SKM-1 (cell line): ENCODE measurements around the gene RHOBTB3.
"Not testable (repeated sequence)": the region's sequence is repeated elsewhere in the genome, so short reads cannot be mapped to it uniquely, and the experiment has no call there.

ENCODE experiments used
- DNase-seq: peaks from one replicate; lab custom pipeline; 2025; ENCODE audit not compliant: unreplicated experiment; lab: John Stamatoyannopoulos, UW

RHOBTB3 gene, protein sequence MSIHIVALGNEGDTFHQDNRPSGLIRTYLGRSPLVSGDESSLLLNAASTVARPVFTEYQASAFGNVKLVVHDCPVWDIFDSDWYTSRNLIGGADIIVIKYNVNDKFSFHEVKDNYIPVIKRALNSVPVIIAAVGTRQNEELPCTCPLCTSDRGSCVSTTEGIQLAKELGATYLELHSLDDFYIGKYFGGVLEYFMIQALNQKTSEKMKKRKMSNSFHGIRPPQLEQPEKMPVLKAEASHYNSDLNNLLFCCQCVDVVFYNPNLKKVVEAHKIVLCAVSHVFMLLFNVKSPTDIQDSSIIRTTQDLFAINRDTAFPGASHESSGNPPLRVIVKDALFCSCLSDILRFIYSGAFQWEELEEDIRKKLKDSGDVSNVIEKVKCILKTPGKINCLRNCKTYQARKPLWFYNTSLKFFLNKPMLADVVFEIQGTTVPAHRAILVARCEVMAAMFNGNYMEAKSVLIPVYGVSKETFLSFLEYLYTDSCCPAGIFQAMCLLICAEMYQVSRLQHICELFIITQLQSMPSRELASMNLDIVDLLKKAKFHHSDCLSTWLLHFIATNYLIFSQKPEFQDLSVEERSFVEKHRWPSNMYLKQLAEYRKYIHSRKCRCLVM

DNA sequence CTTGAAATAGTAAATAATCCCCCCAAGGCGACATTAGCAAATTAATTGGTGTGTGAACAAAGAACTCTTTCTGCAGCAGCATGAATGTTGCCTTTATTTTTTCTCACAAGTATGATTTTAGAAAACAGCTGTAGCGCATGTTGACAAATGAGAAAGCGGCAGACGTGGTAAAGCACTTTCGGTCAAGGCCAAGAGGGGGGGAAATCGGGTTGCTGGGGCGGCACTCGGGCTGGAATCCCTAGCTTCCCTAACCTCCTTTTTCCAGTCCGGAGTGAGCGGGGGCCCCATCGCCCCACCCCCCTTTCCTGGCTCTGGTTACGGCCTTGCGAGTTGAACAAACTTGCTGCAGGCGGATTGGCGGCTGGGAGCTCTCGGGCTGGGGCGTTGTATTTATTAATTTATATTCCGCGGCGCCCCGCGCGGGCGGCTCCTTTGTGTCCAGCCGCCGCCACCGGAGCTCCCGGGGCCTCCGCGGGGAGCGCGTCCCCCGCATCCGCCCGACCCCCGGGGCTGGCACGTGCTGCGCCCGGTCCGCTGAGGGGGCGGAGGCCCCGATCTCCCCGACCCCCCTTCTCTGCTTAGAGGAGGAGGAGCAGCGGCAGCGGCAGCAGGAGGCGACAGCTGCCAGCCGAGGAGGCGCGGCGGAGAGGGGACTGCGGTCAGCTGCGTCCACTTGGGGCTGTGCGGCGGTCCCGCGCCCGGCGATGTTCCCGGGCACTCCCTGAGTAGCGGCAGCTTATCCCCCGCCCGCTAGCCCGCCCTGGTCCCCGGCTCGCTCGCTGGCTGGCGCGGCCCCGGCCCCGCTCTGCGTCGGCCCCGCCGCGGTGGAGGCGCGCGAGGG, at the start of gene RHOBTB3:
Gene RHOBTB3, plus strand, starts transcription at position 607 of the 841 bp plus-strand sequence. CDS start 347 bp downstream, outside the sequence.
- no peak for DNase-seq

GRCh38 chr5:95682891-95683290, 48.2 kb upstream of the RHOBTB3 start, which contains the start of gene SPATA9:
TSS of gene SPATA9 (minus strand) at chr5:95682991. CDS start at chr5:95682854, 137 bp downstream.
- no peak for DNase-seq

GRCh38 chr5:95684361-95684760, 46.8 kb upstream of the RHOBTB3 start:
- no peak for DNase-seq

DNA sequence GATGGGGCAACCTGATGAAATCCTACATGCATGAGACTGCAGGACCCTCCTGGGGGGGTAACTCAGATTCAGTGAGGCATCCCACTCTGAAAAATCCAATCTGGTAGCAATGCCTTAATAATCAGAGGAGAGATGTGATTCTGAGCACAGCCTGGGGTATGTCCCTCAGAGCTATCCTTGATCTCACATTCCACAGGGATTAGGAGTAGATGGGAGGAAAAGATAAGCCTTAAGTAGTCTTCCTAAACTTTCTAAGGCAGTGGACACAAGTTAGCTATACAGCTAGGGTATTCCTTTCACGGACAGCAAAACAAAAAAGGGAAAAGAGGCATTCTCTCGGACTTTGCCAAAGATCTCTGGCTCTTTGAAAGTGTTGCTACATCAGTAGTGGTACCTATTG, 44.5 kb upstream of the RHOBTB3 start:
- no peak for DNase-seq

DNA sequence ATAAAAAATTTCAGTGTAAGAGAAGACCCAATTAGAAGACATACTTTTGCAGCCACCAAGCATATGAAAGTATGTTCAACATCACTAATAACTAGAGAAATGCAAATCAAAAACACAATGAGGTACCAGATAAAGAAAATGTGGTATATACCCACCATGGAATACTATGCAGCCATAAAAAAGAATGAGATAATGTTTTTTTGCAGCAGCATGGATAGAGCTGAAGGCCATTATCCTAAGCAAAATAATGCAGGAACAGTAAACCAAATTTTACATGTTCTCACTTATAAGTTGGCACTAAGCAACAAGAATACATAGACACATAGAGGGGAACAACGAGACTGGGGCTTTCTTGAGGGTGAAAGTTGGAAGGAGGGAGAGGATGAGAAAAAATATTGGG, 41.5 kb upstream of the RHOBTB3 start:
- no peak for DNase-seq

- no peak for DNase-seq
Measured at GRCh38 chr5:95690333-95690732, 40.8 kb upstream of the RHOBTB3 start.

DNA sequence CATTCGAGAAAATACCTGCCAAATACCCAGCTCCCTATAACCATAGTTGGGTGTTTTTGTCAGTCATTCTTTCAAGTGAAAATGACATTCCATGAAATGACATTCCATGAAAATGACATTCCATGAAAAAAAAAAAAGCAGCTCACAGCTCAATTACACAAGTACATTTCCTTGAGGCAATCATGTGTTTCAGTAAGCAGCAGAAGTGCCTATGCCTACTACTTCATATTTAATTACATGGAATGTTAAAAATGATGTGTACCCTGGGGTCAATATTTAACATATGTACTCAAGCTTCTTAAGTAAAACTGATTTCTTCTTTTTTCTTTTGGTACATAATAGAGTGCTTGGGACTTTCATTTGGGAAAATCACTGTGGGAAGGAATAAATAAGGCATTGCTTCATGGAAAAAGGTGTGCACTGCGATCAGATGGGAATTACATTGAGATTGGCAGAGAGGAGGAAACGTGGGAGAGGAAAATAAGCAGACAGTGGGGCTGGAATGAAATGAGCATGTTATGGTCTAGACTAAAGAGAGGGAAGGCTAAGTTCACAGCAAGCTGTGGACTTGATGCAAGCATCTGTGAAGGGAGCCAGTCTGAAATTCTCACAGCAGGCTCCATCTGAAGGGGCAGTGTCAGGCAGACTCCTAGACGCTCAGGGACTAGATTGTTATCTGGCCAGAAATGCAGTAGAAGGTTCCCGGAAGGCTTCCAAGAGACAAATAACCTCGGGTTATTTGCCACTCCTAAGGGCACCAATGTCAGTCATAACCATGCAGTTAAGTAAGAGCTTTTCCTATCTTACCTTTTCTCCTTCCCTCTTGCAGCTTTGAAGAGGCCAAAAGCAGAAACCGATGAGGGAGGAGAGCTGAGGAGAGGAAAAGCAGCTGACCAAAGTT, 33.1 kb upstream of the RHOBTB3 start:
- no peak for DNase-seq

GRCh38 chr5:95699337-95699736, 31.8 kb upstream of the RHOBTB3 start:
- DNase-seq: no peak

DNA sequence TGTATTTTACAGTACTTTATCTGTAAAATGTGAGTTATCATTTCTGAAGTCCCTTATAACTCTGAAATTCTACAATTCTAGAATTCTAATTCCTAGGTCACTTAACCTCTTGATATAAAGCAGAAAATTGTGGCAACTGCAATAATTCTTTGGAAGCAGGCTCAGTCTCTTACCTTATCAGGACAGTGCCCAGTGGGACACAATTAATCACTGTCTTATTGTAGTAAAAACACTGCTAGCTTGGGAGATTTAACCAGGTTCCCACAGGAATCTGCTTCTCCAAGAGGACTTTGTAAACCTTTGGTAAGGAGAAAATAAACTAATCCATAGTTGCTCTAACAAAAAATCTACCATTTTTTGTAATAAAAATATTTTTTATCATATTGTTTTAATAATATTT, 30.1 kb upstream of the RHOBTB3 start:
- no peak for DNase-seq

GRCh38 chr5:95704150-95704549, 27.0 kb upstream of the RHOBTB3 start:
- DNase-seq: no peak

GRCh38 chr5:95706196-95706595, 24.9 kb upstream of the RHOBTB3 start:
- DNase-seq: not testable (repeated sequence)

DNA sequence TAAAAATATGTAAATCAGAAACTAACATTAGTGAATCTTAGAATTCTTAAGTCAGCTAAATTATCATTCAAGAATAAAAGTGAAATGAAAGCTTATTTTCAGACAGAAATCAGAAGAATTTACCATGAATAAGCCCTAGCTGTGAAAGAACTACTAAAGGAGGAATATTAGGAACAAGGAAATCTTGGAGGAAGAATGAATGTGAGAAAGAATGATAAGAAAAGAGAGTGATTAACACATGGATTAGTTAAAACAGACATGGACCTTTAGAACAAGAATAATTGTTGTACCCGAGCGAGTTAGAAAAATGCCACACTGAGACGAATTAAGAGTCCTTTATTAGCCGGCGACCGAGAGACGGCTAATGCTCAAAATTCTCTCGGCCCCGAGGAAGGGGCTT, 24.1 kb upstream of the RHOBTB3 start:
- no peak for DNase-seq

DNA sequence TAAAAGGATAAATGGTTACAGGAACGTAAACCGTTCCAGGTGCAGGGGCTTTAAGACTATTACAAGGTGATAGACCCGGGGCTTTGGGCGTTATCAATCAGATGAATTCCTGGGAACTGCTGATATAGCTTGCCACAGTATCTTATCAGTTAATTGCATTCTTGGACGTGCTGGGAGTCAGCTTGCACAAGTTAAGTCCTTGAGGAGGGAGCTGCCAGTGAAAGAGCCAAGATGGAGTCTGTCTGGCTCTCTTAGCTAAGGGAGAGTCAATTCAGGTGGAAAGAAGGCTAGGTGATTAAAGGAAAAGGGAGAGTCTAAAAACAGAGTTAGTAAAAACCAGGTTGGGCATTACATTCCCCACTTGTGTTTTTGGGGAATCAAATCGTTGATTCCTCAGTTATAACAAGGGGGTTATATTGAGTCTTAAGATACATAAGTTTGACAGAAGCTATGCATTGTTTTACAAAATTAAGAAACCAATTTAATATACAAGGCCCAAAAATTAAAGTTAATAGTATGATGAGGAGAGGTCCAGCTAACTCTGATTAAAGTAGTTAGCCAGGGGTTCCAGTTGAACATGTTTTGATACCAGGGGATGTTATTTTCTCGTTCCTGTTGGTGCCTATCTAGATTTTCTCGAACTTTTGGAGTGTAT, 23.5 kb upstream of the RHOBTB3 start:
- not testable (repeated sequence) for DNase-seq

- DNase-seq: no peak
Measured at GRCh38 chr5:95708876-95709275, 22.3 kb upstream of the RHOBTB3 start.

DNA sequence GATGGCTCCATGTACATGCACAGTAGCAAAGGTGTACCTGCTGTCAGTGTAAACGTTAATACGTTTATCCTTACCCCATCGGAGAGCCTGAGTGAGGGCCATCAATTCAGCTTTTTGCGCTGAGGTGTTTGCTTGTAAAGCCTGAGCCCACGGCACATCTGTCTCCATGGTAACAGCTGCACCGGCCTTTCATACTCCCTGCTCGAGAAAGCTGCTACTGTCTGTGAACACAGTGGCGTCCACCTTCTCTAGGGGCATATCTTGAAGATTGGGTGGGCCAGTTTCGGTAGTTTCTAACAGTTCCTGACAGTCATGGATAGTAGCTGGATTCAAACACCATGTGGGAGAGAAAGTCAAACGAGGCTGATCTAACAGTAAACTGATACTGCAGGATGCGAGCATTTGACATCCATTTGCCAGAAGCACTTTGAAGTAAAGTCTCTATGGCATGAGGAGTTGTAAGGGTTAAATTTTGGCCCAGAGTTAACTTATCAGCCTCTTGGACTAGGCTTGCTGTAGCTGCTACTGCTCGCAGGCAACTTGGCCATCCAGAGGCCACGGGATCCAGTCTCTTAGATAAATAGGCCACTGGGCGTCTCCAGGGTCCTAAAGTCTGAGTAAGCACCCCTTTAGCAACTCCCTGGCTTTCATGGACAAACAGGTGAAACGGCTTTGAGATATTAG, 21.0 kb upstream of the RHOBTB3 start:
- no peak for DNase-seq

DNA sequence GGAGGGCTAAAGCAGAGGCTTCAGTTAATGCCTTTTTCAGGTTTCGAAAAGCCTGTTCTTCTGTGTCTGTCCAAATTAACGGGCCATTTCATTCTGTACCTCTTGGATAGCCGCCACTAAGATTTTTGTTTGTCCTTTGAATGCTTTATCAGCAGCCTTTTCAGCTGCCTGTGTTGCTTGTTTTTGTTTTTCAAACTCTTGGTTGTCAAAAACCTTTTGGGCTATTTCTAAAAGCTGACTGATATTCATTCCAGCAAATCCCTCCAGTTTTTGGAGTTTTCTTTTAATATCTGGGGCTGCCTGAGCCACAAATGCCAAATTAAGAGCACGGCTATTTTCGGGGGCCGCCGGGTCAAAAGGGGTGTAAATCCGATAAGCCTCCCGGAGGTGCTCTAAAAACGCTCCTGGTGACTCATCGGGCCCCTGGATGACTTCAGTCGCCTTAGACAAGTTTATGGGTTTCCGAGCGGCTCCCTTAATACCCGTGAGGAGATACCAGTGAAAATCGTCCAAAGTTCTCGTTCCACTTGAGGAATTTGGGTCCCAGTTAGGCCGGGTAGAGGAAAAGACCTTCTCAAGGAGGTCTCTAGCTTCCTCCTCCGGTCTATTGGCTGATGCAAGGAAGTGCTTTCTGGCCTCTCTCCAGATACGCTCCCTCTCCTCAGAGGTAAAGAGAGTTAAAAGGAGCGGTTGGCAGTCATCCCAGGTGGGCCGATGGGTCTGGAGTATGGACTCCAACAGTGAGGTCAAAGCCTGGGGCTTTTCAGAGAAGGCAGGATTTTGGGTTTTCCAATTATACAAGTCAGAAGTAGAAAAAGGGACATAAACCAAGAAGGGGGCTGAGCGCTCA, 20.3 kb upstream of the RHOBTB3 start:
- not testable (repeated sequence) for DNase-seq

- DNase-seq: no peak
Measured at GRCh38 chr5:95711501-95712346, 19.4 kb upstream of the RHOBTB3 start.
